Measurements from ENCODE around the gene TCL1A. TPM values are rescaled to one million over a fixed set of nuclear protein-coding genes. Genes with fewer than 3 reads are reported as not detected.

The TCL1A gene
- total RNA-seq, 1 experiment from 2014 or later, result not detected

DNA sequence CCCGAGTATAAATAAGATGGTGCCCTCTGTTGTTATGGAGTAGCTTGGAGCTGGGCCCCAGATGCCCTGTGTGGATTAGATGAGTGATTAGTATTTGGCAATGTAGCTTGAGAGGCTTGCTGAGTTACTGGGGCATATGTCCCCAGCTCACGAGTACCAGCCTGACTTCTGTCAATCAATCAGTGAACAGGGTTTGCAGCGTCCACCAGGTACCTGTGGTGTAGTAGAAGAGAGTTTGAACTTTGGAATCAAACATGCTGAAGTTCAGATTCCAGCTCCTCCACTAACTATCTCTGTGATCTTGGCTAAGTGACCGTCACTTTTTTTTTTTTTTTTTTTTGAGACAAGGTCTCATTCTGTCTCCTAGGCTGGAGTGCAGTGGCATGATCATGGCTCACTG is 39.3 kb downstream of the TCL1A start:
- no peaks in the 10 kb centered on the region for H3K27me3 ChIP-seq (ENCODE audit: insufficient read depth, low read length)
- Mint-ChIP-seq H3K4me1 (peaks cover 14 to 21% of the 10 kb centered on the region in 2 experiments), H3K9me3 (peaks cover 9 to 11% of the 10 kb centered on the region in 2 experiments; a peak in 4 of 5 replicates), H3K27me3 (ENCODE audit: low read depth) (peaks cover 81% of the 10 kb centered on the region), H3K27ac (no peak overlapping the region), H3K36me3 (ENCODE audit: insufficient read depth in 1 of 3, low read depth in 3 of 3) (peaks cover 2 to 16% (median 9%) of the 10 kb centered on the region in 3 experiments; a peak in 4 of 7 replicates), H3K4me3 (no peak overlapping the region)
- no peak overlapping the region for H3K56ac ChIP-seq (ENCODE audit: insufficient read length, low read depth, low read length)
- no peak overlapping the region for H3T11ph ChIP-seq (ENCODE audit: low read length)
- no peak overlapping the region for H2BK20ac ChIP-seq (ENCODE audit: low read depth, low read length, poor library complexity, severe bottlenecking)
- H2BK15ac ChIP-seq (ENCODE audit: low read depth, low read length), result no peak overlapping the region
- no peaks in the 10 kb centered on the region for H3K79me2 ChIP-seq (ENCODE audit: insufficient read depth, low read length)
- no peak overlapping the region for H4K8ac ChIP-seq (replicated peaks; ENCODE audit: insufficient read length, low read depth, low read length)
- H2AFZ ChIP-seq (ENCODE audit: low read length), result no peak overlapping the region
- no peak overlapping the region for H3K9ac ChIP-seq (ENCODE audit: extremely low read depth, insufficient read length, low read length)
- no peak for DNase-seq
- H2AK5ac ChIP-seq (ENCODE audit: insufficient read length, low read length), result no peak overlapping the region
- H2BK12ac ChIP-seq (ENCODE audit: insufficient read length, low read depth, low read length), result no peak overlapping the region
- no peak overlapping the region for H3K27ac ChIP-seq (ENCODE audit: insufficient read length, low read depth, low read length)
- WGBS (ENCODE audit: extremely low coverage, insufficient read length, low lambda C conversion rate), result no CpG with 5 or more reads among the region's 4 CpGs
- H3K79me1 ChIP-seq (ENCODE audit: insufficient read depth, low read depth, low read length, poor library complexity, severe bottlenecking), result no peaks in the 10 kb centered on the region
- H3K23me2 ChIP-seq (ENCODE audit: insufficient read length, low read depth, low read length, poor library complexity, severe bottlenecking), result no peaks in the 10 kb centered on the region
- H3K4ac ChIP-seq (ENCODE audit: low read depth, low read length), result no peak overlapping the region
- no peak overlapping the region for H3K18ac ChIP-seq (ENCODE audit: insufficient read length, low read depth, low read length)
- H3K9me3 ChIP-seq (ENCODE audit: control insufficient read depth, low read depth, low read length), result no peaks in the 10 kb centered on the region
- no peak overlapping the region for H2BK120ac ChIP-seq (ENCODE audit: low read depth, low read length, poor library complexity, severe bottlenecking)
- H3K4me2 ChIP-seq (ENCODE audit: insufficient read depth, insufficient read length, low read length), result no peak overlapping the region
- H4K91ac ChIP-seq (ENCODE audit: insufficient read length, low read depth, low read length), result no peak overlapping the region
- TF ChIP-seq CTCF (conservative IDR thresholded peaks at IDR 0.05), result no peak
- H3K14ac ChIP-seq (ENCODE audit: insufficient read depth, low read length), result no peak overlapping the region
- H3K4me1 ChIP-seq (ENCODE audit: insufficient read depth, low read length), result no peaks in the 10 kb centered on the region
- H3K23ac ChIP-seq (ENCODE audit: insufficient read length, low read depth, low read length), result no peak overlapping the region
- H2BK5ac ChIP-seq (ENCODE audit: insufficient read length, low read length), result no peak overlapping the region
- no peaks in the 10 kb centered on the region for H4K20me1 ChIP-seq (ENCODE audit: control insufficient read depth, insufficient read depth, insufficient read length)
- no peak overlapping the region for H4K5ac ChIP-seq (ENCODE audit: insufficient read length, low read depth, low read length)

All from H9 (cell line).